Hepatocyte (in vitro differentiated cells): Measurements from ENCODE around the gene PPME1. TPM values are rescaled to one million over a fixed set of nuclear protein-coding genes. Genes with fewer than 3 reads are reported as not detected.

ENCODE experiments used
- DNase-seq: peaks from one replicate; pipeline ENCODE4 v3.0.0-alpha.2; 2016; ENCODE audit warnings: low spot score
- H2AFZ ChIP-seq: fragments of 200-600 bp; sonication (generic); 2 replicates; pipeline ENCODE4 v1.6.0; 2016; ENCODE audit warnings: antibody characterized with exemption, mild to moderate bottlenecking
- H3K27ac ChIP-seq: fragments of 200-600 bp; sonication (generic); 2 replicates; pipeline ENCODE4 v1.5.1; 2016; ENCODE audit warnings: mild to moderate bottlenecking
- H3K27me3 ChIP-seq: fragments of 200-600 bp; sonication (generic); 2 replicates; pipeline ENCODE4 v1.6.1; 2016
- H3K36me3 ChIP-seq: fragments of 200-600 bp; sonication (generic); replicated peaks from 2 replicates; pipeline ENCODE4 v1.5.1; 2016; ENCODE audit warnings: low read depth; ENCODE audit not compliant: insufficient read depth
- H3K4me1 ChIP-seq: fragments of 200-600 bp; sonication (generic); 2 replicates; pipeline ENCODE4 v1.5.1; 2016; ENCODE audit warnings: mild to moderate bottlenecking, moderate library complexity; ENCODE audit not compliant: insufficient read depth
- H3K4me2 ChIP-seq: fragments of 200-600 bp; sonication (generic); 2 replicates; pipeline ENCODE4 v1.6.0; 2016
- H3K4me3 ChIP-seq: fragments of 200-600 bp; sonication (generic); 2 replicates; pipeline ENCODE4 v1.5.1; 2016; ENCODE audit warnings: mild to moderate bottlenecking
- H3K79me2 ChIP-seq: fragments of 200-600 bp; sonication (generic); 2 replicates; pipeline ENCODE4 v1.6.0; 2017; ENCODE audit warnings: mild to moderate bottlenecking
- H3K9me2 ChIP-seq: fragments of 200-600 bp; sonication (generic); replicated peaks from 2 replicates; pipeline ENCODE4 v1.6.0; 2017; ENCODE audit warnings: mild to moderate bottlenecking; ENCODE audit not compliant: insufficient read depth
- H3K9me3 ChIP-seq: fragments of 200-600 bp; sonication (generic); 2 replicates; pipeline ENCODE4 v1.5.1; 2016; ENCODE audit warnings: low read depth, mild to moderate bottlenecking
- H4K20me1 ChIP-seq: fragments of 200-600 bp; sonication (generic); 2 replicates; pipeline ENCODE4 v1.6.0; 2016; ENCODE audit warnings: mild to moderate bottlenecking; ENCODE audit not compliant: insufficient read depth, poor library complexity, severe bottlenecking
- EZH2 ChIP-seq: fragments of 200-600 bp; sonication (generic); IDR thresholded peaks from 2 replicates; pipeline ENCODE4 v1.6.1; 2016; ENCODE audit warnings: antibody characterized with exemption, mild to moderate bottlenecking, borderline replicate concordance
- EZH2phosphoT487 ChIP-seq: fragments of 200-600 bp; sonication (generic); IDR thresholded peaks from one replicate; pipeline ENCODE4 v1.6.1; 2018; ENCODE audit warnings: antibody characterized with exemption, mild to moderate bottlenecking, low read depth, moderate library complexity; ENCODE audit not compliant: unreplicated experiment, severe bottlenecking
- WGBS: methylation state at CpG from one replicate; pipeline ENCODE4 v1.1.6; 2016; ENCODE audit warnings: low lambda C conversion rate; ENCODE audit errors: missing lambda C conversion rate; 5-methylcytosine and 5-hydroxymethylcytosine counted together
- polyA plus RNA-seq: library from polyadenylated mRNA; unstranded; fragments of >200 nt; fragmentation: Nextera tagmentation; extraction: Ambion mirVana; gene quantifications from 2 replicates; pipeline ENCODE4 v1.2.1, GENCODE V29; 2016
- total RNA-seq: library from RNA; depleted of rRNA; stranded (reverse); fragments of >200 nt; gene quantifications from 2 replicates; pipeline ENCODE4 v1.2.3, GENCODE V29; 2014
- TF ChIP-seq, protein P1 (sequence below): fragments of 200-600 bp; sonication (generic); IDR thresholded peaks from 2 replicates; pipeline ENCODE4 v1.5.1; 2016; ENCODE audit warnings: antibody characterized with exemption, mild to moderate bottlenecking; ENCODE audit not compliant: poor library complexity

PPME1 gene
- total and polyA plus RNA-seq, 2 experiments from 2014 or later = 25.2 to 45.7 TPM

DNA sequence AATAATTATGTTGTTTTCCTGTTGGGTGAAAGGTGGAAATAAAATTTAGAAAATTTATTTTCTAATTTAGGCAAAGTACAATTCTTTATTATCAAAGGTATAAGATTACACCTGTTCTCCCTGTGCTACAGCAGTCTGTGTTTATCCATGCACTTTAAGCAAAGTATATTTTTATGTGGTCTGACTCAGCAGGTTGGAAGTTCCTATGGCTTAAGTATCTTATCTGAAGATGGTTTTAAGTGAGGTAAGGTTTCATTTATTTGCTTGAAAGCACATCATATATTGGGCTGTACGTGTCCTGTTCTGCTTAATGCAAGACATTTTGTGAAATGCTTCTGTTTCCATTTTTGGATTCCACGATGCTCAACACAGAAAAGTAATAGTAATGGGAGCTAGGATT lies 14.6 kb downstream of the PPME1 start:
- Histone ChIP-seq H3K9me2 (no peaks in the 10 kb centered on the region), H3K36me3 (no peaks in the 10 kb centered on the region), H3K4me2 (peak overlapping the region; percentile 8), H4K20me1 (no peaks in the 10 kb centered on the region), H2AFZ (no peak overlapping the region), H3K9me3 (no peaks in the 10 kb centered on the region), H3K4me3 (no peak overlapping the region), H3K79me2 (peaks cover 65% of the 10 kb centered on the region), H3K27me3 (no peaks in the 10 kb centered on the region), H3K4me1 (no peaks in the 10 kb centered on the region), H3K27ac (peak overlapping the region; percentile 38)
- 48% methylated on average over 2 of the region's 2 CpGs for WGBS
- TF ChIP-seq EZH2 (no peak), EZH2phosphoT487 (no peak)
- TF ChIP-seq, protein P1, sequence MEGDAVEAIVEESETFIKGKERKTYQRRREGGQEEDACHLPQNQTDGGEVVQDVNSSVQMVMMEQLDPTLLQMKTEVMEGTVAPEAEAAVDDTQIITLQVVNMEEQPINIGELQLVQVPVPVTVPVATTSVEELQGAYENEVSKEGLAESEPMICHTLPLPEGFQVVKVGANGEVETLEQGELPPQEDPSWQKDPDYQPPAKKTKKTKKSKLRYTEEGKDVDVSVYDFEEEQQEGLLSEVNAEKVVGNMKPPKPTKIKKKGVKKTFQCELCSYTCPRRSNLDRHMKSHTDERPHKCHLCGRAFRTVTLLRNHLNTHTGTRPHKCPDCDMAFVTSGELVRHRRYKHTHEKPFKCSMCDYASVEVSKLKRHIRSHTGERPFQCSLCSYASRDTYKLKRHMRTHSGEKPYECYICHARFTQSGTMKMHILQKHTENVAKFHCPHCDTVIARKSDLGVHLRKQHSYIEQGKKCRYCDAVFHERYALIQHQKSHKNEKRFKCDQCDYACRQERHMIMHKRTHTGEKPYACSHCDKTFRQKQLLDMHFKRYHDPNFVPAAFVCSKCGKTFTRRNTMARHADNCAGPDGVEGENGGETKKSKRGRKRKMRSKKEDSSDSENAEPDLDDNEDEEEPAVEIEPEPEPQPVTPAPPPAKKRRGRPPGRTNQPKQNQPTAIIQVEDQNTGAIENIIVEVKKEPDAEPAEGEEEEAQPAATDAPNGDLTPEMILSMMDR = no peak
- peak; percentile 10 for DNase-seq

- Histone ChIP-seq H3K4me1 (no peaks in the 10 kb centered on the region), H3K36me3 (no peaks in the 10 kb centered on the region), H3K27me3 (no peaks in the 10 kb centered on the region), H2AFZ (no peak overlapping the region), H3K4me2 (no peak overlapping the region), H3K79me2 (peaks cover 5% of the 10 kb centered on the region), H3K4me3 (no peak overlapping the region), H3K9me3 (no peaks in the 10 kb centered on the region), H3K27ac (no peak overlapping the region), H4K20me1 (no peaks in the 10 kb centered on the region), H3K9me2 (no peaks in the 10 kb centered on the region)
- no peak for DNase-seq
- TF ChIP-seq EZH2 = no peak
- no peak for TF ChIP-seq EZH2phosphoT487
- TF ChIP-seq, protein P1 = no peak
Observed at GRCh38 chr11:74195828-74196227, 24.7 kb downstream of the PPME1 start.

- TF ChIP-seq EZH2 (no peak), EZH2phosphoT487 (no peak)
- TF ChIP-seq, protein P1 = no peak
- 83% methylated on average over 2 of the region's 2 CpGs for WGBS
Observed at GRCh38 chr11:74196781-74197486, 25.8 kb downstream of the PPME1 start.

DNA sequence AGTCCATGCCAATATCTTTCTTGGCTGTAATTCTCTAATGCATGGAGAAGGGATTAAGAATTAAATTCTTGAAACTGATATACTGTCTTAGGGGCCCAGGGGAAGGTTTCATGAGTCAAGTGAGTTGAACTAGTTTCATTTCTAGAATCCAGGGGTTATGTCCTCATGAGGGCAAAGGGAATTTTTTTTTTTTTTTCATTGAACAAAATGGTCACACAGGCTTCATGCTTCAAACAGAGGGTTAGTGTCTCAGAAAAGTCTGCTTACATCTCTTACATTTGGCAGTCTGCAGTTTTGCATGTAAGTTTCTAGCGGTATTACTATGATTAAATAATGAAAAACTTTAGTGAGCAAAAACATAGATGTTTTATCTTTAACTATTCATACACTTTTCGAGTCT lies 32.9 kb downstream of the PPME1 start:
- H3K9me3 ChIP-seq = no peaks in the 10 kb centered on the region
- no peaks in the 10 kb centered on the region for H3K36me3 ChIP-seq
- H4K20me1 ChIP-seq = no peaks in the 10 kb centered on the region
- H3K4me3 ChIP-seq = no peak overlapping the region
- WGBS = 91% methylated on average over 2 of the region's 2 CpGs
- H2AFZ ChIP-seq = no peak overlapping the region
- H3K9me2 ChIP-seq = no peaks in the 10 kb centered on the region
- no peak overlapping the region for H3K27ac ChIP-seq
- TF ChIP-seq, protein P1 = no peak
- TF ChIP-seq EZH2 (no peak), EZH2phosphoT487 (no peak)
- H3K4me2 ChIP-seq = no peak overlapping the region
- no peaks in the 10 kb centered on the region for H3K27me3 ChIP-seq
- DNase-seq = no peak
- H3K79me2 ChIP-seq = no peaks in the 10 kb centered on the region
- H3K4me1 ChIP-seq = no peaks in the 10 kb centered on the region

More at GRCh38 chr11:74196781-74197486, 25.8 kb downstream of the PPME1 start:
- Histone ChIP-seq H3K4me2 (no peak overlapping the region), H3K4me1 (no peaks in the 10 kb centered on the region), H4K20me1 (no peaks in the 10 kb centered on the region), H3K27me3 (no peaks in the 10 kb centered on the region), H3K4me3 (no peak overlapping the region), H3K9me3 (no peaks in the 10 kb centered on the region), H3K9me2 (no peaks in the 10 kb centered on the region), H2AFZ (no peak overlapping the region), H3K79me2 (peaks cover 2% of the 10 kb centered on the region), H3K27ac (no peak overlapping the region), H3K36me3 (no peaks in the 10 kb centered on the region)
- DNase-seq = no peak
